Ovary (tissue), 3 donors: Measurements from ENCODE around the gene CBX2.

Experiments used
- EP300 ChIP-seq: sonication (generic); formaldehyde crosslinking; IDR thresholded peaks from one replicate; pipeline ENCODE4 v1.6.1; 2017; ENCODE audit warnings: antibody characterized with exemption
- POLR2A ChIP-seq: fragments of 450-650 bp; IDR thresholded peaks from one replicate; pipeline ENCODE4 v1.6.1; 2017; ENCODE audit warnings: antibody characterized with exemption, mild to moderate bottlenecking, moderate library complexity
- TF ChIP-seq, protein P1 (sequence below), 3 donors: fragments of 450-650 bp in 2 of 3; fragments of 200-600 bp in 1 of 3; IDR thresholded peaks; one replicate each; pipeline versions ENCODE4 v1.5.1 to v1.8.0; 2016 to 2022; ENCODE audit warnings: antibody characterized with exemption in 3 of 3, mild to moderate bottlenecking in 1 of 3
- donor health status: DM: no; HTN: no; CAD: no.

DNA sequence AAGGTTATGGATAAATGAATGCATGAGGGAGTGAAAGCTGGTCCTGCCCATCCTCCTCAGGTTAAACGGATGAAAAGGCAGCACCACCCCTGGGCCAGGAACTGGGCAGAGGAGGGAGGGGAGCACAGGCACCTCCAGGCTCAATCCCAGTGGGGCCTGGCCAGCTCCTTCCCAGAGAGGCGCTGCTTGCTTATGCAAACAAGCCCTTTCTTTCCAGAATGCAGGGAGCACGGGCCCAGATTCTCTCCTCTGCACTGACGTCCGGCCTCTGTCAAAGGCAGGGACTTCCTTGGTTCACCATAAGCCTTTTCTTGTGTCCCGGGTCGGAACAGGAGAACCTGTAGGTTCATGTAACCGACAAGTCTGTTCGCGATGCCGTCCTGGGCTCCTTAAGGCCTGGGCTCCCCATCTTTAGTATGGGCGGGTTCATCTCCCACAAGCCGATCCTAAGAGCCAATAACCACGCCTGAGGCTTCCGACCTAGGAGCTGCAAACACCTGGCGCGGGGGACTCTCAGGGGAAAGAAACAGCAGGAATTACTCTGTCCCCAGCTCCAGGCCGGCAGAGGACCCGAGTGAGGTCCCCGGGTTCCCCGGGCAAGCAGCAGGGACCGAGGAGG lies 30.9 kb upstream of the CBX2 start:
- TF ChIP-seq, protein P1, sequence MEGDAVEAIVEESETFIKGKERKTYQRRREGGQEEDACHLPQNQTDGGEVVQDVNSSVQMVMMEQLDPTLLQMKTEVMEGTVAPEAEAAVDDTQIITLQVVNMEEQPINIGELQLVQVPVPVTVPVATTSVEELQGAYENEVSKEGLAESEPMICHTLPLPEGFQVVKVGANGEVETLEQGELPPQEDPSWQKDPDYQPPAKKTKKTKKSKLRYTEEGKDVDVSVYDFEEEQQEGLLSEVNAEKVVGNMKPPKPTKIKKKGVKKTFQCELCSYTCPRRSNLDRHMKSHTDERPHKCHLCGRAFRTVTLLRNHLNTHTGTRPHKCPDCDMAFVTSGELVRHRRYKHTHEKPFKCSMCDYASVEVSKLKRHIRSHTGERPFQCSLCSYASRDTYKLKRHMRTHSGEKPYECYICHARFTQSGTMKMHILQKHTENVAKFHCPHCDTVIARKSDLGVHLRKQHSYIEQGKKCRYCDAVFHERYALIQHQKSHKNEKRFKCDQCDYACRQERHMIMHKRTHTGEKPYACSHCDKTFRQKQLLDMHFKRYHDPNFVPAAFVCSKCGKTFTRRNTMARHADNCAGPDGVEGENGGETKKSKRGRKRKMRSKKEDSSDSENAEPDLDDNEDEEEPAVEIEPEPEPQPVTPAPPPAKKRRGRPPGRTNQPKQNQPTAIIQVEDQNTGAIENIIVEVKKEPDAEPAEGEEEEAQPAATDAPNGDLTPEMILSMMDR (IDR thresholded peaks at IDR 0.05) = no peak
- no peak for TF ChIP-seq POLR2A
- no peak for TF ChIP-seq EP300
